Smooth muscle cell (in vitro differentiated cells): ENCODE data around the gene BPTF. TPM values are rescaled to one million over a fixed set of nuclear protein-coding genes. Genes with fewer than 3 reads are reported as not detected.
"Not testable (repeated sequence)": the region's sequence is repeated elsewhere in the genome, so short reads cannot be mapped to it uniquely, and the experiment has no call there.

Source experiments
- DNase-seq: peaks from one replicate; lab custom pipeline; 2025; ENCODE audit not compliant: unreplicated experiment; lab: John Stamatoyannopoulos, UW
- H2AFZ ChIP-seq: fragments of 200-600 bp; sonication (generic); 2 replicates; pipeline ENCODE4 v1.6.0; 2016; ENCODE audit warnings: antibody characterized with exemption, low read depth, mild to moderate bottlenecking
- H3F3A ChIP-seq: fragments of 200-600 bp; sonication (generic); 2 replicates; pipeline ENCODE4 v1.6.0; 2017; ENCODE audit warnings: antibody characterized with exemption, low read depth
- H3K27ac ChIP-seq: fragments of 200-600 bp; sonication (generic); 2 replicates; pipeline ENCODE4 v1.5.1; 2016; ENCODE audit warnings: low read depth, mild to moderate bottlenecking
- H3K27me3 ChIP-seq: fragments of 200-600 bp; sonication (generic); 2 replicates; pipeline ENCODE4 v1.6.1; 2016; ENCODE audit warnings: low read depth, mild to moderate bottlenecking
- H3K36me3 ChIP-seq: fragments of 200-600 bp; sonication (generic); 2 replicates; pipeline ENCODE4 v1.5.1; 2016; ENCODE audit warnings: low read depth
- H3K4me1 ChIP-seq: fragments of 200-600 bp; sonication (generic); 2 replicates; pipeline ENCODE4 v1.5.1; 2016; ENCODE audit warnings: low read depth
- H3K4me2 ChIP-seq: fragments of 200-600 bp; sonication (generic); 2 replicates; pipeline ENCODE4 v1.6.0; 2016; ENCODE audit warnings: mild to moderate bottlenecking
- H3K4me3 ChIP-seq: fragments of 200-600 bp; sonication (generic); 2 replicates; pipeline ENCODE4 v1.5.1; 2016; ENCODE audit warnings: mild to moderate bottlenecking
- H3K79me2 ChIP-seq: fragments of 200-600 bp; sonication (generic); 2 replicates; pipeline ENCODE4 v1.6.0; 2016; ENCODE audit warnings: low read depth, mild to moderate bottlenecking
- H3K9ac ChIP-seq: fragments of 200-600 bp; sonication (generic); 2 replicates; pipeline ENCODE4 v1.6.0; 2016; ENCODE audit warnings: low read depth
- H3K9me3 ChIP-seq: fragments of 200-600 bp; sonication (generic); replicated peaks from 2 replicates; pipeline ENCODE4 v1.5.1; 2016; ENCODE audit warnings: low read depth
- H4K20me1 ChIP-seq: fragments of 200-600 bp; sonication (generic); 2 replicates; pipeline ENCODE4 v1.6.0; 2016; ENCODE audit warnings: low read depth
- WGBS: methylation state at CpG from one replicate; pipeline ENCODE4 v1.1.7; 2016; ENCODE audit warnings: low lambda C conversion rate; 5-methylcytosine and 5-hydroxymethylcytosine counted together
- polyA plus RNA-seq: library from polyadenylated mRNA; unstranded; fragments of >200 nt; fragmentation: Nextera tagmentation; extraction: Ambion mirVana; gene quantifications from 2 replicates; pipeline ENCODE4 v1.2.1, GENCODE V29; 2016
- total RNA-seq: library from RNA; depleted of rRNA; stranded (reverse); fragments of >200 nt; gene quantifications from 2 replicates; pipeline ENCODE4 v1.2.3, GENCODE V29; 2014
- TF ChIP-seq, protein P1 (sequence below): fragments of 200-600 bp; sonication (generic); IDR thresholded peaks from 2 replicates; pipeline ENCODE4 v1.5.1; 2017; ENCODE audit warnings: borderline replicate concordance, mild to moderate bottlenecking, antibody characterized with exemption; ENCODE audit not compliant: insufficient read depth, poor library complexity, severe bottlenecking

Gene BPTF
- total and polyA plus RNA-seq, 2 experiments from 2014 or later, result 26.8 to 51.2 TPM

DNA sequence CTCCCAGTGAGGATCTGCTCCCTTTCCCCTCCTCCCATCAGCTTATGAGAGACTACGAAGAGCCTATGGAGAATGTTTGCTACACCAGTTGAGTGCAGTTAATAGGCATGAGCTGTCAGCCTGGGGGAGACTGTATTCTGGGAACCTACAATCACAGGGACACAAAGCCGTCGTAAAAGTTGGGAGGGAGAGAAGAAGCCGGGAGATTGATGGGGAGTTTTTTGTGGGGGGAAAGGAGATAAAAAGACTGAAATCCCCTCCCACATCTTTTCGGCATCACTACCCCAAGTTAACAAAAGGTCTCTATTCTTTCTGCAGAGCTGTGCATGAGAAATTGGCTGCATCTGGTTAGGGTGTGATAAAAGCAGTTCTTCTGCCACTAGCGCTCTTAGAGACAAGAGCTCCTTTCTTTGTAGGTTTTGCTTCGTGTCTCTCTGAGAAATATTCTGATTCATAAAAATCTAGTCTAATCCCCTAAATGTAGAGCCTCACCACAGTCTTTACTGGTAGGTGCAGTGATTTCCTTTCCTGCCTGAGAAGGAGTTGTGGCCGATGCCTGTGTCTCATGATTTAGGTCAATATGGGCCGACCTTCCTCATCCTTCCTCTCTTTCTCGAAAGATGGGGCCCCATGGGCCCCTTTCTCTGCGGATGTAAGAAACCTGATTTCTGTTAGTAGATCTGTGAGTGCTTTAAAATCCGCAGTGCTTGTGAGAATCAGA is 77.4 kb downstream of the BPTF start:
- 36% methylated on average over 12 of the region's 12 CpGs for WGBS
- no peak overlapping the region for H2AFZ ChIP-seq
- peak overlapping the region; percentile 40 for H3K27ac ChIP-seq
- DNase-seq, result no peak
- no peaks in the 10 kb centered on the region for H4K20me1 ChIP-seq
- peaks cover 7% of the 10 kb centered on the region for H3F3A ChIP-seq
- no peak overlapping the region for H3K4me3 ChIP-seq
- H3K4me1 ChIP-seq, result peaks cover 6% of the 10 kb centered on the region
- H3K27me3 ChIP-seq, result no peaks in the 10 kb centered on the region
- TF ChIP-seq, protein P1, sequence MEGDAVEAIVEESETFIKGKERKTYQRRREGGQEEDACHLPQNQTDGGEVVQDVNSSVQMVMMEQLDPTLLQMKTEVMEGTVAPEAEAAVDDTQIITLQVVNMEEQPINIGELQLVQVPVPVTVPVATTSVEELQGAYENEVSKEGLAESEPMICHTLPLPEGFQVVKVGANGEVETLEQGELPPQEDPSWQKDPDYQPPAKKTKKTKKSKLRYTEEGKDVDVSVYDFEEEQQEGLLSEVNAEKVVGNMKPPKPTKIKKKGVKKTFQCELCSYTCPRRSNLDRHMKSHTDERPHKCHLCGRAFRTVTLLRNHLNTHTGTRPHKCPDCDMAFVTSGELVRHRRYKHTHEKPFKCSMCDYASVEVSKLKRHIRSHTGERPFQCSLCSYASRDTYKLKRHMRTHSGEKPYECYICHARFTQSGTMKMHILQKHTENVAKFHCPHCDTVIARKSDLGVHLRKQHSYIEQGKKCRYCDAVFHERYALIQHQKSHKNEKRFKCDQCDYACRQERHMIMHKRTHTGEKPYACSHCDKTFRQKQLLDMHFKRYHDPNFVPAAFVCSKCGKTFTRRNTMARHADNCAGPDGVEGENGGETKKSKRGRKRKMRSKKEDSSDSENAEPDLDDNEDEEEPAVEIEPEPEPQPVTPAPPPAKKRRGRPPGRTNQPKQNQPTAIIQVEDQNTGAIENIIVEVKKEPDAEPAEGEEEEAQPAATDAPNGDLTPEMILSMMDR, result no peak
- no peak overlapping the region for H3K9ac ChIP-seq
- H3K79me2 ChIP-seq, result no peaks in the 10 kb centered on the region
- peak overlapping the region; percentile 13 for H3K4me2 ChIP-seq
- no peaks in the 10 kb centered on the region for H3K9me3 ChIP-seq
- peaks cover 21% of the 10 kb centered on the region for H3K36me3 ChIP-seq

DNA sequence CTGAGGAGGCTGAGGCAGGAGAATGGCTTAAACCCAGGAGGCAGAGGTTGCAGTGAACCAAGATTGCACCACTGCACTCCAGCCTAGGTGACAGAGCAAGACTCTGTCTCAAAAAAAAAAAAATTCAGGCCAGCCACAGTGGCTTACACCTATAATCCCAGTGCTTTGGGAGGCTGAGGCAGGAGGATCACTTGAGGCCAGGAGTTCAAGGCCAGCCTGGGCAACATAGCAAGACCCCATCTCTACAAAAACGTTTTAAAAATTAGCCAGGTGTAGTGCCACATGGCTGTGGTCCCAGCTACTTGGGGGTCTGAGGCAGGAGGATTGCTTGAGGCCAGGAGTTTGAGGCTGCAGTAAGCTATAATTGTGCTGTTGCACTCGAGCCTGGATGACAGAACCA is 80.0 kb downstream of the BPTF start:
- H3K9me3 ChIP-seq, H3K4me3 ChIP-seq, H3K27me3 ChIP-seq, H3K4me2 ChIP-seq, H3K27ac ChIP-seq, H3K79me2 ChIP-seq, H3K9ac ChIP-seq, H3K4me1 ChIP-seq, DNase-seq, H3F3A ChIP-seq, H2AFZ ChIP-seq, H4K20me1 ChIP-seq: not testable (repeated sequence)
- WGBS, result 83% methylated on average over 2 of the region's 2 CpGs
- H3K36me3 ChIP-seq, result peaks cover 30% of the 10 kb centered on the region

DNA sequence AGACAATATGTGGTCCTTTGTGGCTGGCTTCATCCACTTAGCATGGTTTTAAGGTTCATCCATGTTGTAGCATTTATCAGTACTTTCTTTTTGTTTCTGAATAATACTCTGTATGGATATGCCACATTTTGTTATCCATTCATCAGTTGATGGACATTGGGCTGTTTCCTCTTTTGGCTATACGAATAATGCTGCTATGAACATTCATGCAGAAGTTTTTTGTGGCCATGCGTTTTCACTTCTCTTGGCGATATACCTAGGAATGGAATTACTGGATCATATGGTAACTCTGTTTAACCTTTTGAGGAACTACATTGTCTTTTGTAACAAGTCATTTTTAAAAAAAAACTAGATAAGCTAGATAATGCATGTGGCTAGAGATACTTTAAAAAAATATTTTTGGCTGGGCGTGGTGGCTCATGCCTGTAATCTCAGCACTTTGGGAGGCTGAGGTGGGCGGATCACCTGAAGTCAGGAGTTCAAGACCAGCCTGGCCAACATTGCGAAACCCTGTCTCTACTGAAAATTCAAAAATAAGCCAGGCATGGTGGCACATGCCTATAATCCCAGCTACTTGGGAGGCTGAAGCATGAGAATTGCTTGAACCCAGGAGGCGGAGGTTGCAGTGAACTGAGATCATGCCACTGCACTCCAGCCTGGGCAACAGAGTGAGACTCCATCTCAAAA is 85.0 kb downstream of the BPTF start:
- not testable (repeated sequence) for H3K4me1 ChIP-seq, H3K4me2 ChIP-seq, H3K27me3 ChIP-seq, H3F3A ChIP-seq, H2AFZ ChIP-seq, H3K79me2 ChIP-seq, H3K4me3 ChIP-seq, H3K27ac ChIP-seq, H3K9ac ChIP-seq, DNase-seq, H3K9me3 ChIP-seq
- Histone ChIP-seq H4K20me1 (peaks cover 12% of the 10 kb centered on the region), H3K36me3 (peaks cover 38% of the 10 kb centered on the region)
- 98% methylated on average over 7 of the region's 7 CpGs for WGBS

DNA sequence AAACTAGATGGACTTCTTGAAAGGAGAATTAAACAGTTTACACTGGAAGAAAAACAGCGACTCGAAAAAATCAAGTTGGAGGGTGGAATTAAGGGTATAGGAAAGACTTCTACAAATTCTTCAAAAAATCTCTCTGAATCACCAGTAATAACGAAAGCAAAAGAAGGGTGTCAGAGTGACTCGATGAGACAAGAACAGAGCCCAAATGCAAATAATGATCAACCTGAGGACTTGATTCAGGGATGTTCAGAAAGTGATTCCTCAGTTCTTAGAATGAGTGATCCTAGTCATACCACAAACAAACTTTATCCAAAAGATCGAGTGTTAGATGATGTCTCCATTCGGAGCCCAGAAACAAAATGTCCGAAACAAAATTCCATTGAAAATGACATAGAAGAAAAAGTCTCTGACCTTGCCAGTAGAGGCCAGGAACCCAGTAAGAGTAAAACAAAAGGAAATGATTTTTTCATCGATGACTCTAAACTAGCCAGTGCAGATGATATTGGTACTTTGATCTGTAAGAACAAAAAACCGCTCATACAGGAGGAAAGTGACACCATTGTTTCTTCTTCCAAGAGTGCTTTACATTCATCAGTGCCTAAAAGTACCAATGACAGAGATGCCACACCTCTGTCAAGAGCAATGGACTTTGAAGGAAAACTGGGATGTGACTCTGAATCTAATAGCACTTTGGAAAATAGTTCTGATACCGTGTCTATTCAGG is 85.9 kb downstream of the BPTF start:
- TF ChIP-seq, protein P1, result no peak
- Histone ChIP-seq H3K9ac (no peak overlapping the region), H3K27me3 (no peaks in the 10 kb centered on the region), H3K4me3 (no peak overlapping the region), H3K4me1 (no peaks in the 10 kb centered on the region), H3K79me2 (no peaks in the 10 kb centered on the region), H4K20me1 (peaks cover 17% of the 10 kb centered on the region), H2AFZ (no peak overlapping the region), H3F3A (no peaks in the 10 kb centered on the region), H3K4me2 (no peak overlapping the region), H3K27ac (no peak overlapping the region), H3K9me3 (no peaks in the 10 kb centered on the region), H3K36me3 (peaks cover 34% of the 10 kb centered on the region)
- no peak for DNase-seq
- WGBS, result 98% methylated on average over 10 of the region's 10 CpGs
